ENCODE results near the gene SLAMF9. TPM values are rescaled to one million over a fixed set of nuclear protein-coding genes. Genes with fewer than 3 reads are reported as not detected.

Gene SLAMF9
- total RNA-seq, 1 experiment from 2014 or later, result 0.60 TPM

GRCh38 chr1:159974350-159974965 lies 20.4 kb upstream of the SLAMF9 start:
- no peak for DNase-seq (ENCODE audit: low read depth)

GRCh38 chr1:159973350-159973940 lies 19.4 kb upstream of the SLAMF9 start:
- DNase-seq (ENCODE audit: low read depth), result no peak

GRCh38 chr1:159972443-159973205 lies 18.6 kb upstream of the SLAMF9 start:
- no peak for DNase-seq (ENCODE audit: low read depth)

- no peak for DNase-seq (ENCODE audit: low read depth)
Observed at GRCh38 chr1:159970932-159971342, 16.9 kb upstream of the SLAMF9 start.

DNA sequence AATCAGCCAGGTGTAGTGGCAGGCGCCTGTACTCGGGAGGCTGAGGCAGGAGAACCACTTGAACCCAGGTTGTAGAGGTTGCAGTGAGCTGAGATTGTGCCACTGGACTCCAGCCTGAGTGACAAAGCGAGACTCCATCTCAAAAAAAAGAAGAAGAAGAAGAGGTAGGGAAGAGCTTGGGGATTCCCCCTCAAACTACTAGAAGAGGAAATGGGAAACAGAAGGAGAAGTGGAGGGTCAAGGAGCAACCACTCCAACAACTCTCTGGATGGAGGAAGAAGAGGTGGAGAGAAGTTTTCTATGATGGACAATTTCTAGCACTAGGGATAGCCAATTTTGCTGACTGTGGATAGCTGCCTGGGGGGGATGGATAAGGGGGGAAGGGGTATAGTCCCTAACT lies 14.9 kb upstream of the SLAMF9 start:
- no peak for DNase-seq (ENCODE audit: low read depth)

- no peak for DNase-seq (ENCODE audit: low read depth)
Observed at GRCh38 chr1:159965263-159965662, 11.2 kb upstream of the SLAMF9 start.

DNA sequence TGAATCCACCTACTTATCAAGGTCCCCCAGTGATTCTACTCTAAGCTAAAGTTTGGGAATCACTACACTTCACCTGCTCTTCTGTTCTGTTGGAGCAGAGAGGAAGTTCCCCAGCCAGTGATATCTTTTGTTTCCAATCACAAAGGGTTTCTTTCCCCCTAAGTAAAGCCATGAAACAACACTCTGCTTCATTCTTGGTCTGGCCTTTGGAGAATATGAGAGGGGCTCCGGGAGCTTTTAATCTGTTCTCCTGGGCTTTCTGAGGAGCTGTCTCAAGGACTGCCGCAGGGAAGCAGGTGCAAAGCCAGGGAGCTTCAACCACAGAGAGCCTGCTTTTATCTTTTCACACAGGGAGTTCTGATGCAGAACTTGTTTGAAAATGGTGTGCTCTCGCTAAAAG lies 10.1 kb upstream of the SLAMF9 start:
- DNase-seq (ENCODE audit: low read depth), result no peak

DNA sequence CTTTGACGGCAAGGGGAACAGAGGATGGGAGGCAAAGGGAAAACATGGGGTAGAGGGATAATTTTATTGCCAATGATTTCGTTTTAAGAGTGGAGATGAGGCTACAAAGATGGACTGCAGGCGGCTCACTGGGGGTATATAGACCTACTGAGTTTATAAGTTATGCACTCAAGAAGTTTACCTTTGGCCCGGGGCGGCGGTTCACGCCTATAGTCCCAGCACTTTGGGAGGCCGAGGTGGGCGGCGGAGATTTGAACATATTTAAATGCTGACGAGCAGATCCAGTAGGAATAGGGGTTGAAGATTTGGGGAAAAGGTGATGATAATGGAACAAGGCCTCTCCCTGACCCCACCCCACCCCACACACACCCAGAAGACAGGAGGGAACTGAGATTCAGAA lies 8.1 kb upstream of the SLAMF9 start:
- DNase-seq (ENCODE audit: low read depth), result no peak

GRCh38 chr1:159961636-159962035 lies 7.6 kb upstream of the SLAMF9 start:
- DNase-seq (ENCODE audit: low read depth), result no peak

- DNase-seq (ENCODE audit: low read depth), result peak; percentile 37
Observed at GRCh38 chr1:159960721-159961381, 6.8 kb upstream of the SLAMF9 start.

GRCh38 chr1:159959451-159959850 lies 5.4 kb upstream of the SLAMF9 start:
- peak; percentile 10 for DNase-seq (ENCODE audit: low read depth)

- DNase-seq (ENCODE audit: low read depth), result no peak
Observed at GRCh38 chr1:159958719-159959380, 4.8 kb upstream of the SLAMF9 start.

GRCh38 chr1:159957824-159958268 lies 3.8 kb upstream of the SLAMF9 start:
- DNase-seq (ENCODE audit: low read depth), result no peak

DNA sequence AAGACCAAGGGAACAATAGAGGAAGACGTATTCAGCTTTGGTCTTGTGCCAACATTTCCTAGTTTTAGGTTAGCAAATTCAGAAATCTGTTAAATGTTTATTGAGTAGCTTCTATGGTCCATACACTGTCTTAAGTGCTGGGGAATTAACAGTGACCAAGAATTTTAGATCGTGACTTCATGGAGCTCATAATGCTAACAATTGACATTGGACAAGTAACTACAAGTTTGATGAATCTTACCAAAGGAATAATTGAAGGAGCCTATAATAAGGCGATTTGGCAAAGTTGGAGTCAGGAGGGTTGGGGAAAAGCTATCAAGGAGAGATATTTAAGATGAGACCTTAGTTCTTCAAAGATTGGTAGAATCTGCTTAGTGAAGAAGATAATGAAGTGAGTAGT lies 1.4 kb upstream of the SLAMF9 start:
- no peak for DNase-seq (ENCODE audit: low read depth)

- DNase-seq (ENCODE audit: low read depth), result no peak
Observed at GRCh38 chr1:159952932-159953331, 1.1 kb downstream of the SLAMF9 start.

DNA sequence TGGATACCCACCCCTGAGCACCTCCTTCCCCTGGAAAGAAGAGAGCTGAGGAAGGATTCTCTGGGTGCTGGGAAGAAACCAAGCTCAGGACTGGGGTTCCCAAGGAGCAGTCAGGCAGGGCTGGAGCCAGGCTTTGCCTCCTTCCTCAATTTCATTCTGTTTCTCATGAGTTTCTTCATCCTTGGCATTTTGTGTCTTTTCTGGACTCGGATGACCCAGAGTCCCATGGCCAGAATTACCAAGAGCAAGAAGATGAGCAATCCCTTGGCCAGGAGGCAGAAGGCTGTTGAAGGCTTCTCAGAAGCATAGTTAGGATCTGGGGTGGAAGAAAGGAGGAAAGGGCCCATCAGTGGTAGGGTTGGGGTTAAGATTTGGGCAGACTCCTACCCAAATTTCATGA lies 2.5 kb downstream of the SLAMF9 start:
- no peak for DNase-seq (ENCODE audit: low read depth)

DNA sequence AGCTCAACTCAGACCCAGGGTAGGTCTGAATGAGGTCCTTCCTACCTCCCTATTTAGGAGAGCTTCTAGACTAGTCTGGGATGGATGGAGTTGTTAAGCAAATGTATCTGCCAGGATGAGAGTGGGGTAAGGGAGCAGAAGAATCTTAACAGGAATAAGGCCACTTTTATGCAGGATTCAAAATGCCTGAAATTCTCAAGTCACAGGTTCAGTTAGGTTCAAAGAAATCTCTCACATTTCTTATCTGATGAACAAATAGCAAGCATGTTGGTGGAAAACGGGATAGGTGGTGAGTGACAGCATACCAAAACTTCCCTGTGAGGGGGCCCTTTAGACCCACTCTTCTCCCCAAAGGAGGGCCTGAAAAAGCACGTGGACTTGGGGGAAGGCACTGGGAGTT lies 3.0 kb downstream of the SLAMF9 start:
- DNase-seq (ENCODE audit: low read depth), result no peak

DNA sequence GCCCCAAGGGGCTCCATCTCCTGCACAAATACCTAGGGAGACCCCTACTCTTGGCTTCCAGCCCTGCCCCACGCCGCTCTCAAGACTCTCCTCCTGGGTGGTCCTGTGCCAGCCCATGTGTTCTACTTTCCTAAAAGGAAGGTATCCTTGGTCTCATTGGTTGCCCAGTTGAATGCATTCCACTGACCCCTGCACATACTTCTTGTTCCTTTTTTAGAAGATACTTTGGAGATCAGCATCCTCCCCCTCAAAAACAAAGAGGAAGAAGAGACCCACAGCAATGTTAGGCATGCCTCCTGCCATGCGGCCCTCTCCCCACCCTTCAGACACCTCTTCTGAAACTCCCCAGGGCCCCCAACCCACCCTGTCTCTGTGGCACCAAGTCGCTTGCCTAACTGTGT lies 4.1 kb downstream of the SLAMF9 start:
- no peak for DNase-seq (ENCODE audit: low read depth)

- no peak for DNase-seq (ENCODE audit: low read depth)
Observed at GRCh38 chr1:159949123-159949522, 4.9 kb downstream of the SLAMF9 start.

DNA sequence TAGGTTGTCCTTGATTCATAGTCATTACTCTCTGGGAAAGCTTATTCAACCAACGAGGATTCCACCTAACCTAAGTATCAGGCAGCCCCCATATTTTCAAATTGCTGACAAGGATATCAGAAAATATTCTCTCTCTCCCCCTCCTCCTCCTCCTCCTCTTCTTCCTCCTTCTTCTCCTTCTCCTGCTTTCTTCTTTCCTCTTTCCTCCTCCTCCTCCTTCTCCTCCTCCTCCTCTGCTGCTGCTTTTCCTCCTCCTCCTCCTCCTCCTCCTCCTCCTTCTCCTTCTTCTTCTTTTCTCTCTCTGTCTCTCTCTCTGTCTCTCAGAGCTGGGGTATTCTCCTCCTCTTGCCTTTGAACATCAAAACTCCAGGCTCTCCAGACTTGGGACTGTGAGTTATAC lies 6.1 kb downstream of the SLAMF9 start:
- no peak for DNase-seq (ENCODE audit: low read depth)

DNA sequence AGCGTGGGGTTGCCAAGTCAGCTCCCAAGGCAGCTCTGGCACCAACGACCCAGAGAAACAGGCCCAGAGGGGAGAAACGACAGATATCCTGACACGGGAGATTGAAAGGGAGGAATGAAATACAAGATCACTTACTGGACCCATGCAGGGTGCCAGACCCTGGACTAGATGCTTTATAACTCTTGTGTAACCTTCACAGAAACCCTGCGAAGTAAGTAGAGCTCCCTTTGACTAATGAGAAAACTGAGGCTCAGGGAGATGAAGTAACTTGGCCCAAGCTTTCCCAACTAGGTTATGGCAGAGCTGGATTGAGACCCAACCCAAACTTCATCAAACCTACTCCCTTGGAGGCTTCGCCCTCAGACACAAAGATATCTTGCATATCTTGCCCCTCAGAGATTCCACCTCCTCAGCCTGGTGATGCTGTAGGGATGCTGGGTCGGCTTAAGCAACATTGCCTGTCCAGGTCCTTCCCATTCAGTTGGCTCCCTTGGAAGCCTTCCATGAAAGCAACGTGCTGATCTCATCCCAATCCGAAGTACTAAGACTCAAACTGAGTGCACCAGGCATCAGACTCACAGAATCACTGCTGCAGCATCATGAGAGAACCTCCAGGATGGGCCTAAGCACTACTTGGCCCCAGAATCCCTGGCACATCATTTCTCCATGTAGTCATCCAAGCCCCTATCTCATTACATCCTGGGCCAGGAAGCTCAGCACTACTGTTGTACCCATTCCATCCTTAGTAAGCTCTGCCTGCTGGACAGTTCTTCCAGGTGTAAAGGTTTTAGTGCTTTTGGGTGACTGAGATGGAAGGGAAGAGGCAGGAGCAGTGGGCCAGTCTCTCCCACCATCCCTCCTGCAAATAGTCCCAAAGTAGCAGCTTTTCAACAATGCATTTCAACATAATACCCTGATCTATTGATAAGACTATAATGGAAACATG lies 7.5 kb downstream of the SLAMF9 start:
- DNase-seq (ENCODE audit: low read depth), result no peak
